Bronchus fibroblast of lung (primary cell): ENCODE results near the gene SSTR1. TPM values are rescaled to one million over a fixed set of nuclear protein-coding genes. Genes with fewer than 3 reads are reported as not detected.

Experiments used
- total RNA-seq: library from RNA; depleted of rRNA; stranded (reverse); fragments of >200 nt; gene quantifications from 2 replicates; pipeline ENCODE4 v1.2.3, GENCODE V29; 2015

Gene SSTR1
- 0.84 and 1.0 TPM in 2 replicates for total RNA-seq

GRCh38 chr14:38207736-38208617 is at the start of gene SSTR1:
SSTR1 (plus strand) TSS chr14:38207904; CDS start chr14:38209390, 1,486 bp downstream.

GRCh38 chr14:38255673-38256532 is 48.2 kb downstream of the SSTR1 start, which contains the start of gene CLEC14A:
CLEC14A (minus strand) TSS chr14:38256093; CDS start chr14:38256022, 71 bp downstream.

Other genes starting within 250 kb of the SSTR1 start
- 6.2 and 7.6 TPM in 2 replicates for gene CLEC14A, start 48.2 kb downstream of the SSTR1 start, total RNA-seq